HG02870 (cell line): ENCODE data around the gene ALDH7A1.
A peak's percentile ranks its signal among the peaks of the same experiment; 100 is the strongest.
"Not testable (repeated sequence)": the region's sequence is repeated elsewhere in the genome, so short reads cannot be mapped to it uniquely, and the experiment has no call there.

ENCODE experiments used
- ATAC-seq: cut with Tn5 transposase; IDR thresholded peaks from one replicate; pipeline ENCODE4 v1.9.1; 2021; ENCODE audit warnings: mild to moderate bottlenecking, moderate library complexity; ENCODE audit not compliant: unreplicated experiment

Gene ALDH7A1

DNA sequence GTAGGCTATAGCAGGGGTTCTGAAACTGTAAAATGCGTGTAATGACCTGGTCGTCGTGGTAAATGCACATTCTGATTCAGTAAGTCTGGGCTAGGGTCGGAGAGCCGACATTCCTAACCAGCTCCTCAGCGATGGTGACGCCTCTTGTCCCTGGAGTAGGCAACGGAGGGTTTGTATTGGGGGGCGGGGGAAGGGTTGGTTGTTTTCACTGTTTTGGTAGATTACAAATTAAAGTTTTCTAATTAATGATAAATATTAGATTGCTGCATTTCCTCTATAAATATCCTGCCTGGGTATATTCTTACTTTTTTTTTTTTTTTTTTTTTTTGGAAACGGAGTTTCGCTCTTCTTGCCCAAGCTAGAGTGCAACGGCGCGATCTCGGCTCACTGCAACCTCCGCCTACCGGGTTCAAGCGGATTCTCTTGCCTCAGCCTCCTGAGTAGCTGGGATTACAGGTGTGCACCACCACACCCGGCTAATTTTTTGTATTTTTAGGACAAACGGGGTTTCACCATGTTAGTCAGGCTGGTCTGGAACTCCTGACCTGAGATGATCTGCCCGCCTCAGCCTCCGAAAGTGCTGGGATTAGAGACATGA lies 566 bp upstream of the ALDH7A1 start:
- ATAC-seq = peak; percentile 20

DNA sequence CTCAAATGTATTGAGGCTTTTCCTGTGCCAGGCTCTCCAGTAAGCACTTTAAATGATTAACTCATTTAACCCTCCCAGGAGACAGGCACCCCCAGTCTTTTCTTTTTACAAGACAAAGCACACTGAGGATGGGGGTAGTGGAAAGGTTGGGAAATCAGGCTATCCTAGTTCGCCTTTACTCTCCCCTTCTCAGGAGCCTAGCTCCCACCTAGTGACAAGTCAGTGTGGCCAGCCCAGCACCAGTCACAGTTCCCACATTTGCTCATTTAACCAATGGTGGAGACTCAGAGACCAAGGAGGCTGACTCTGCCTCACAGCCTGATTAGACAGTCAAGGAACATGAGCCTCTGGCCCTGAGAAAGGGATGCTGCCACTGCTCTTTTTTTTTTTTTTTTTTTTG lies 3.5 kb downstream of the ALDH7A1 start:
- no peak for ATAC-seq

DNA sequence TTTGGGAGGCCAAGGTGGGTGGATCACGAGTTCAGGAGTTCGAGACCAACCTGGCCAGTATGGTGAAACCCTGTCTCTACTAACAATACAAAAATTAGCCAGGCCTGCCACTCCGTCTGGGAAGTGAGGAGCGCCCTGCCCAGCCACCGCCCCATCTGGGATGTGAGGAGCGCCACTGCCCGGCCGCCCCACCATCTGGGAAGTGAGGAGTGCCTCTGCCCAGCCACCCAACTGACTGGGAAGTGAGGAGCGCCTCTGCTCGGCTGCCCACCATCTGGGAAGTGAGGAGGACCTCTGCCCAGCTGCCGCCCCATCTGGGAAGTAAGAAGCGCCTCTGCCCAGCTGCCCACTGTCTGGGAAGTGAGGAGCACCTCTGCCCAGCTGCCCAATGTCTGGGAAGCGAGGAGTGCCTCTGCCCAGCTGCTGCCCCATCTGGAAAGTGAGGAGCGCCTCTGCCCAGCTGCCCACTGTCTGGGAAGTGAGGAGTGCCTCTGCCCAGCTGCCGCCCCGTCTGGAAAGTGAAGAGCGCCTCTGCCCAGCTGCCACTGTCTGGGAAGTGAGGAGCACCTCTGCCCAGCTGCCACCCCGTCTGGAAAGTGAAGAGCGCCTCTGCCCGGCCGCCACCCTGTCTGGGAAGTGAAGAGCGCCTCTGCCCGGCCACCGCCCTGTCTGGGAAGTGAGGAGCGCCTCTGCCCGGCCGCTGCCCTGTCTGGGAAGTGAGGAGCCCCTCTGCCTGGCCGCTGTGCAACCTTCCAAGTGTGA lies 5.3 kb downstream of the ALDH7A1 start:
- no peak for ATAC-seq

GRCh38 chr5:126587551-126588390 lies 7.2 kb downstream of the ALDH7A1 start:
- ATAC-seq = no peak

- no peak for ATAC-seq
Observed at GRCh38 chr5:126583761-126584160, 11.3 kb downstream of the ALDH7A1 start.

GRCh38 chr5:126579716-126580115 lies 15.3 kb downstream of the ALDH7A1 start:
- no peak for ATAC-seq

- no peak for ATAC-seq
Observed at GRCh38 chr5:126577415-126577814, 17.6 kb downstream of the ALDH7A1 start.

DNA sequence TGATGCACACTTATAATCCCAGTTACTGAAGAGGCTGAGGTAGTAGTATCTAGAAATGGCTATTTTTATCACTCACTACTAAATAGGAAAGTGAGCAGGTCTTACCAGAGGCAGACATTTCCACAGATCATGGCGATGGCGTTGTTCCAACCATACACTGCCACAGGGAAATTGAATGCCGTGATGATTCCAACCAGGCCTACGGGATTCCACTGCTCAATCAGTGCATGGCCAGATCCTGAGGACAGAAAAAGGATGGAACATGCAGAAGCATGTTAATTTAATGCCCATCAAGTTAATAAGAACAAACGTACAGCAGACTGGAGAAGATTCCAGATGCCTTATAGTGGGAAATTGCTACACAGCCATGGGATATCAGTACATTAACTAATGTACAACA lies 18.0 kb downstream of the ALDH7A1 start:
- ATAC-seq = no peak

GRCh38 chr5:126575644-126576043 lies 19.4 kb downstream of the ALDH7A1 start:
- ATAC-seq = no peak

GRCh38 chr5:126568206-126568755 lies 26.7 kb downstream of the ALDH7A1 start:
- no peak for ATAC-seq

GRCh38 chr5:126562823-126563222 lies 32.2 kb downstream of the ALDH7A1 start:
- peak; percentile 97 for ATAC-seq

DNA sequence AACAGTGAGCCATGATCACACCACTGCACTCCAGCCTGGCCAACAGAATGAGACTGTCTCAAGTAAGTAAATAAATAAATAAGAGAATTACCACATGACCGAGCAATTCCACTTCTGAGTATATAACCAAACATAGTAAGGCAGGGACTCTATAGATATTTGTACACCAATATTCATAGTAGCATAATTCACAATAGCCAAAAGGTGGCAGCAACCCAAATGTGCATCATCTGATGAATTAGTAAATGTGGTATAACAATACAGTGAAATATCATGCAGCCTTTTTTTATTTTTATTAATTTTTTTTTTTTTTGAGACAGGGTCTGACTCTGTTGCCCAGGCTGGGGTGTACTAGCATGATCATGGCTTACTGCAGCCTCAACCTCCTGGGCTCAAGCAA lies 33.1 kb downstream of the ALDH7A1 start:
- no peak for ATAC-seq

DNA sequence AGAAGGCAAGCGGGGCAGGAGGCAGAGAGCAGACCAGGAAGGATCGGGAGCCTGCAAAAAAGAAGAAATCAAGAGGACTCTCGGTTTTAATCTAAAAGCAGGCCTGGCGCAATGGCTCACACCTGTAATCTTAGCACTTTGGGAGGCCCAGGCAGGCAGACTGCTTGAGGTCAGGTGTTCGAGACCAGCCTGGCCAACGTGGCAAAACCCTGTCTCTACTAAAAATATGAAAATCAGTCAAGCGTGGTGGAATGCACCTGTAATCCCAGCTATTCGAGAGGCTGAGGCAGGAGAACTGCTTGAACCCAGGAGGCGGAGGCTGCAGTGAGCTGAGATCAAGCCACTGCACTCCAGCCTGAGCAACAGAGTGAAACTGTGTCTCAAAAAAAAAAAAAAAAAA lies 39.9 kb downstream of the ALDH7A1 start:
- not testable (repeated sequence) for ATAC-seq

DNA sequence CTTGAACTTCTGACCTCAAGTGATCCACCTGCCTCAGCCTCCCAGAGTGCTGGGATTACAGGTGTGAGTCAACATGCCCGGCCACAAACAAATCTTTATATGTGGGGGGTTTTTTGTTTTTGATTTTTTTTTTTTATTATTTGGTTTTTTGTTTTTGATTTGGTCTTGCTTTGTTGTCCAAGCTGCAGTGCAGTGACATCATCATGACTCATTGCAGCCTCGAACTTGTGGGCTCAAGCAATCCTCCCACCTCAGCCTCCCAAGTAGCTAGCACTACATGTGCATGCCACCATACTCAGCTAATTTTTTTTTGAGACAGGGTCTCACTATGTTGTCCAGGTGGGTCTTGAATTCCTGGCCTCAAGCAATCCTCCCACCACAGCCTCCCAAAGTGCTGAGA lies 42.4 kb downstream of the ALDH7A1 start:
- ATAC-seq = no peak

DNA sequence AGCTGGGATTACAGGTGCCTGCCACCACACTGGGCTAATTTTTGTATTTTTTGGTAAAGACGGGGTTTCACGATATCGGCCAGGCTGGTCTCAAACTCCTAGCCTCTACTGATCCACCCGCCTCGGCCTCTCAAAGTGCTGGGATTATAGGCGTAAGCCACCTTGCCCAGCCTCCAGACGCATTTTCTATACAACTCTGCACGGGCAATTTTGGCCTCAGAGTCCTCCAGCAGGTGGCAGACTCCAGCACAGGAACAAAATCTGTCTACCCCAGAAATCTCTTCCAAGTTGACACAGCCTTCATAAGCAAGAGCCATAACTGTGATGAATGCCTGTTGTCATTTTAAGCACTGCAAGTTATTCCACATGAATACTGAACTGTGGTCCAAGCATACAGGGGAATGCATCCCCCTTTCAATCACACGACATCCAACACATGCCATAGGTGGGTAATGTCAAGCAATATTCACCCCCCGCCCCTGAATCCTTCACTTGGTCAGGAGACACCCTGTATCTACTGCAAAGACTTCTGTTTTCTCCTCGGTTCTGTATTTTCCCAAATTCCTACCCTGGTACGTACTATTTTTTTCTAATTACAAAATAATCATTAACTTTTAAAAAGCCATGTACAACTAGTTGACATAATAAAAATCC lies 50.8 kb downstream of the ALDH7A1 start:
- peak; percentile 83 for ATAC-seq

GRCh38 chr5:126543660-126544059 lies 51.4 kb downstream of the ALDH7A1 start:
- no peak for ATAC-seq

- no peak for ATAC-seq
Observed at GRCh38 chr5:126543009-126543408, 52.0 kb downstream of the ALDH7A1 start.

GRCh38 chr5:126542441-126542840 lies 52.6 kb downstream of the ALDH7A1 start:
- no peak for ATAC-seq

DNA sequence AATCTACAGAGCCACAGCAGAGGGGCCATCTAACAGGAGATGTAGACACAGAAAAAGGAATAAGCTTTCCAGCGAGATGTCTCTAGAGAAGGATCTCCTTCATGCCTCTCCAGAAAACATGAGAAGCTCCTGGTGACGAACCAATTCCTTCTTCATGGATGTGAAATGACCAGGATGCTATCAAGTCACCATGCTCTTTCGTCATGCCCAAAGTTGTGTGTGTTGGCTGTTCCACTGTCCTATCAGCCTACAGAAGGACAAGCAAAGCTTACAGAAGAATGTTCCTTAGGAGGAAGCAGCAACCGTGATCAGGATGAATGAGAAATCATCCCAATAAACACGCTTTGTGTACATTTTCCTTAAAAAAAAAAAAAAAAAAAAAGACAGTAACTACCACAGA lies 54.4 kb downstream of the ALDH7A1 start:
- ATAC-seq = no peak

GRCh38 chr5:126538579-126538978 lies 56.4 kb downstream of the ALDH7A1 start:
- no peak for ATAC-seq

DNA sequence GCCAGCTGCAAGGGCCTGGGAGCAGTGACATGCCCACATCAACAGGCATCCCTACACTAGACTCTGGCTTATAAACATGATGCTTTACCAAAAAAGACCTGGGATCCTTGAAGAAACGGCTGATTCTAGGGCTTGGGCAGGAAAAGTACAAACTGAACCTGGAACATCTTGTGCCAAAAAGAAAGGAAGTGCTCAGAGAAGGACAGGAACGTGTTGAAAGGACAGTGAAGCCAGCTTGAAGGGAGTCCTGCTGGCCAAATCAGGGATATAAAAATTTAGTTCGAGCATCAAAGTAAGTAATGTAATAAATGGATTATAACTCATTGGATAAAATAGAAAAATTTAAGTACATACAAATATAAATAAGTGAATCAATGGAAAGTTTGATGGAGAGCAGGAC lies 58.1 kb downstream of the ALDH7A1 start:
- no peak for ATAC-seq
